Peyer's patch (tissue), 4 donors: ENCODE measurements around the gene RLF. TPM values are rescaled to one million over a fixed set of nuclear protein-coding genes. Genes with fewer than 3 reads are reported as not detected.
"Not testable (repeated sequence)": the region's sequence is repeated elsewhere in the genome, so short reads cannot be mapped to it uniquely, and the experiment has no call there.

Source experiments
- DNase-seq, 3 donors: peaks; one replicate each; pipeline ENCODE4 v3.0.0-alpha.2; 2017 to 2019
- H3K27ac ChIP-seq, 4 donors: fragments of 200-600 bp; sonication (generic); one replicate each; pipeline ENCODE4 v1.5.1; 2016 to 2019
- H3K27me3 ChIP-seq, 2 donors: fragments of 200-600 bp; sonication (generic); one replicate each; pipeline ENCODE4 v1.5.1; 2019
- H3K36me3 ChIP-seq, 3 donors: fragments of 200-600 bp; sonication (generic); one replicate each; pipeline ENCODE4 v1.5.1; 2016 to 2019
- H3K4me1 ChIP-seq, 4 donors: fragments of 200-600 bp; sonication (generic); one replicate each; pipeline ENCODE4 v1.5.1; 2016 to 2019
- H3K4me3 ChIP-seq, 4 donors: fragments of 200-600 bp; sonication (generic); 1 replicate in 3 of 4; 2 replicates in 1 of 4; pipeline ENCODE4 v1.5.1; 2016 to 2019; ENCODE audit warnings: mild to moderate bottlenecking in 1 of 4
- H3K9me3 ChIP-seq, 4 donors: fragments of 200-600 bp; sonication (generic); one replicate each; pipeline ENCODE4 v1.5.1; 2016 to 2019; ENCODE audit warnings: mild to moderate bottlenecking in 1 of 4
- CTCF ChIP-seq, 6 experiments: fragments of 450-650 bp in 4 of 6; fragments of 200-600 bp in 2 of 6; sonication (generic) in 1 of 6; IDR thresholded peaks; one replicate each; pipeline ENCODE4 v1.5.1; 2017 to 2019; ENCODE audit warnings: antibody characterized with exemption in 6 of 6, mild to moderate bottlenecking in 3 of 6, moderate library complexity in 1 of 6
- POLR2A ChIP-seq, 2 donors: fragments of 450-650 bp; IDR thresholded peaks; one replicate each; pipeline ENCODE4 v1.5.1; 2017; ENCODE audit warnings: antibody characterized with exemption in 2 of 2, mild to moderate bottlenecking in 2 of 2, moderate library complexity in 2 of 2
- total RNA-seq, 4 donors: library from RNA; depleted of rRNA; stranded (reverse); fragments of >200 nt; gene quantifications; one replicate each; pipeline ENCODE4 v1.1.0, GENCODE V29; 2016

The RLF gene
- total RNA-seq, 4 donors from 2014 or later = 10.5 to 15.8 (median 13.4) TPM

GRCh38 chr1:40174788-40175187, 13.6 kb downstream of the RLF start:
- Histone ChIP-seq H3K27ac (no peak overlapping the region), H3K9me3 (no peaks in the 10 kb centered on the region), H3K4me3 (no peak overlapping the region), H3K4me1 (no peaks in the 10 kb centered on the region), H3K36me3 (no peaks in the 10 kb centered on the region), H3K27me3 (no peaks in the 10 kb centered on the region)
- no peak for TF ChIP-seq CTCF (IDR thresholded peaks at IDR 0.05)
- TF ChIP-seq POLR2A (IDR thresholded peaks at IDR 0.05) = no peak
- no peak for DNase-seq

- H3K9me3 ChIP-seq, H3K27ac ChIP-seq, DNase-seq, H3K4me3 ChIP-seq, H3K36me3 ChIP-seq, H3K27me3 ChIP-seq, H3K4me1 ChIP-seq: not testable (repeated sequence)
Measured at GRCh38 chr1:40176989-40177388, 15.8 kb downstream of the RLF start.

- Histone ChIP-seq H3K27me3 (no peaks in the 10 kb centered on the region), H3K9me3 (no peaks in the 10 kb centered on the region), H3K4me3 (no peak overlapping the region), H3K4me1 (no peaks in the 10 kb centered on the region), H3K27ac (no peak overlapping the region), H3K36me3 (no peaks in the 10 kb centered on the region)
- TF ChIP-seq POLR2A (IDR thresholded peaks at IDR 0.05) (no peak), CTCF (IDR thresholded peaks at IDR 0.05) (no peak)
- DNase-seq = no peak
Measured at GRCh38 chr1:40178200-40178599, 17.0 kb downstream of the RLF start.

GRCh38 chr1:40179496-40180089, 18.4 kb downstream of the RLF start:
- Histone ChIP-seq H3K4me3 (no peak overlapping the region), H3K9me3 (no peaks in the 10 kb centered on the region), H3K36me3 (no peaks in the 10 kb centered on the region), H3K4me1 (no peaks in the 10 kb centered on the region), H3K27ac (no peak overlapping the region), H3K27me3 (no peaks in the 10 kb centered on the region)
- TF ChIP-seq CTCF (IDR thresholded peaks at IDR 0.05) = no peak
- no peak for TF ChIP-seq POLR2A (IDR thresholded peaks at IDR 0.05)
- DNase-seq = no peak

GRCh38 chr1:40183055-40183710, 22.0 kb downstream of the RLF start:
- H3K9me3 ChIP-seq = no peaks in the 10 kb centered on the region
- H3K4me1 ChIP-seq = peaks cover 0 to 9% (median 3%) of the 10 kb centered on the region in 4 donors
- no peaks in the 10 kb centered on the region for H3K36me3 ChIP-seq
- no peak overlapping the region for H3K4me3 ChIP-seq
- peak in 1 of 3 donors; percentile 28 for DNase-seq
- H3K27ac ChIP-seq = no peak overlapping the region
- no peaks in the 10 kb centered on the region for H3K27me3 ChIP-seq
- peak in 3 of 6 experiments; percentile 9 to 26 (median 16) for TF ChIP-seq CTCF (IDR thresholded peaks at IDR 0.05)
- no peak for TF ChIP-seq POLR2A (IDR thresholded peaks at IDR 0.05)

GRCh38 chr1:40184193-40184592, 23.0 kb downstream of the RLF start:
- Histone ChIP-seq H3K4me3 (no peak overlapping the region), H3K27ac (no peak overlapping the region), H3K36me3 (peaks cover 0 to 2% (median 0%) of the 10 kb centered on the region in 3 donors), H3K27me3 (no peaks in the 10 kb centered on the region), H3K9me3 (no peaks in the 10 kb centered on the region), H3K4me1 (peaks cover 0 to 9% (median 3%) of the 10 kb centered on the region in 4 donors)
- TF ChIP-seq CTCF (IDR thresholded peaks at IDR 0.05) (no peak), POLR2A (IDR thresholded peaks at IDR 0.05) (no peak)
- DNase-seq = no peak
